H1 (cell line): ENCODE results near the gene PAXX.

Experiments
- CTCF ChIP-seq, 3 experiments: IDR thresholded peaks; 1 replicate in 2 of 3; 2 replicates in 1 of 3; pipeline versions ENCODE4 v1.5.1 to v1.6.1; 2011; ENCODE audit warnings: low read length in 3 of 3, mild to moderate bottlenecking in 3 of 3, inconsistent platforms in 2 of 3, low read depth in 1 of 3, moderate library complexity in 1 of 3; ENCODE audit not compliant: insufficient read depth in 1 of 3; ENCODE audit errors: control extremely low read depth in 1 of 3
- EZH2 ChIP-seq: fragments of 200-600 bp; sonication (generic); IDR thresholded peaks from 2 replicates; pipeline ENCODE4 v1.7.1; 2012; ENCODE audit warnings: low read depth, mild to moderate bottlenecking, moderate library complexity, low read length, inconsistent platforms; ENCODE audit not compliant: severe bottlenecking
- JUN ChIP-seq: IDR thresholded peaks from 2 replicates; pipeline ENCODE4 v1.6.1; 2011; ENCODE audit warnings: low read depth, mild to moderate bottlenecking, improper control_type of control experiment, low read length
- POLR2A ChIP-seq, 2 experiments: IDR thresholded peaks; 1 replicate in 1 of 2; 2 replicates in 1 of 2; pipeline ENCODE4 v1.6.1; 2011; ENCODE audit warnings: low read depth in 2 of 2, low read length in 2 of 2, mild to moderate bottlenecking in 2 of 2; ENCODE audit errors: control extremely low read depth in 1 of 2
- TF ChIP-seq, protein P1 (sequence below): IDR thresholded peaks from 2 replicates; pipeline ENCODE4 v1.6.1; 2011; ENCODE audit warnings: low read depth, mild to moderate bottlenecking, low read length; ENCODE audit not compliant: insufficient read depth
- TF ChIP-seq, protein P2 (sequence below): fragments of 300-600 bp; sonication (generic); IDR thresholded peaks from 2 replicates; pipeline ENCODE4 v1.7.1; 2012; ENCODE audit warnings: low read length, moderate library complexity, mild to moderate bottlenecking, inconsistent platforms; ENCODE audit not compliant: insufficient replicate concordance
- TF ChIP-seq, protein P3 (sequence below): IDR thresholded peaks from 2 replicates; pipeline ENCODE4 v1.6.1; 2012; ENCODE audit warnings: inconsistent platforms

DNA sequence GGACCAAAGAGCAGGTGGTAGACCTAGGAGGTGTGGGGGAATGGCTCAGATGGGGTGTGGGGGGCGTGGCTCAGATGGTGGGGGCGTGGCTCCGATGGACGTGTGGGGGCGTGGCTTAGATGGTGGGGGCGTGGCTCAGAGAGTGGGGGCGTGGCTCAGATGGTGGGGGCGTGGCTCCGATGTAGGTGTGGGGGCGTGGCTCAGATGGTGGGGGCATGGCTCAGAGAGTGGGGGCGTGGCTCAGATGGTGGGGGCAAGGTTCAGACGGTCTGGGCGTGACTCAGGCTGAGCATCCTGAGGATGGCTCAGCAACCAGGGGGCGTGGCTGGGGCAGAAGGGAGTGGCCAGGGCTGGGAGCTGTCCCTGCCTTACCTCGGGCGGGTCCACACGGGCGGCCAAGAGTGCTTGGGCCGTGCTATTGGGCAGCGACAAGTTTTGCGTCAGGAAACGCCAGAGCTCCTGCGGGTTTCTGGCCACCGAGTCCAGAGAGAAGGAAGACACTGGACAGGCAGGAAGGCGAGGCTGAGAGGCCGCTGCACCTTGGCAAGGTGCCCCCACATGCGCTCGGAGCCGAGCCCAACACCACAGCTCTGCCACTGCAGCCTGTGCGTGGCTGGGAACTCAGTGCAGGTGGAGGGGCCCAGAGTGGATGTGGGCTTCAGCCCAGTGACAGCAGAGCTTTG, 29.9 kb downstream of the PAXX start:
- TF ChIP-seq POLR2A (IDR thresholded peaks at IDR 0.05; ENCODE audit: control extremely low read depth in 1 of 2, low read depth in 2 of 2, low read length in 2 of 2) (no peak), EZH2 (no peak), JUN (no peak), CTCF (IDR thresholded peaks at IDR 0.05; ENCODE audit: control extremely low read depth in 1 of 3, insufficient read depth in 1 of 3, low read depth in 1 of 3, low read length in 3 of 3) (no peak)
- TF ChIP-seq, protein P1, sequence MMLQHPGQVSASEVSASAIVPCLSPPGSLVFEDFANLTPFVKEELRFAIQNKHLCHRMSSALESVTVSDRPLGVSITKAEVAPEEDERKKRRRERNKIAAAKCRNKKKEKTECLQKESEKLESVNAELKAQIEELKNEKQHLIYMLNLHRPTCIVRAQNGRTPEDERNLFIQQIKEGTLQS, result no peak
- TF ChIP-seq, protein P2, sequence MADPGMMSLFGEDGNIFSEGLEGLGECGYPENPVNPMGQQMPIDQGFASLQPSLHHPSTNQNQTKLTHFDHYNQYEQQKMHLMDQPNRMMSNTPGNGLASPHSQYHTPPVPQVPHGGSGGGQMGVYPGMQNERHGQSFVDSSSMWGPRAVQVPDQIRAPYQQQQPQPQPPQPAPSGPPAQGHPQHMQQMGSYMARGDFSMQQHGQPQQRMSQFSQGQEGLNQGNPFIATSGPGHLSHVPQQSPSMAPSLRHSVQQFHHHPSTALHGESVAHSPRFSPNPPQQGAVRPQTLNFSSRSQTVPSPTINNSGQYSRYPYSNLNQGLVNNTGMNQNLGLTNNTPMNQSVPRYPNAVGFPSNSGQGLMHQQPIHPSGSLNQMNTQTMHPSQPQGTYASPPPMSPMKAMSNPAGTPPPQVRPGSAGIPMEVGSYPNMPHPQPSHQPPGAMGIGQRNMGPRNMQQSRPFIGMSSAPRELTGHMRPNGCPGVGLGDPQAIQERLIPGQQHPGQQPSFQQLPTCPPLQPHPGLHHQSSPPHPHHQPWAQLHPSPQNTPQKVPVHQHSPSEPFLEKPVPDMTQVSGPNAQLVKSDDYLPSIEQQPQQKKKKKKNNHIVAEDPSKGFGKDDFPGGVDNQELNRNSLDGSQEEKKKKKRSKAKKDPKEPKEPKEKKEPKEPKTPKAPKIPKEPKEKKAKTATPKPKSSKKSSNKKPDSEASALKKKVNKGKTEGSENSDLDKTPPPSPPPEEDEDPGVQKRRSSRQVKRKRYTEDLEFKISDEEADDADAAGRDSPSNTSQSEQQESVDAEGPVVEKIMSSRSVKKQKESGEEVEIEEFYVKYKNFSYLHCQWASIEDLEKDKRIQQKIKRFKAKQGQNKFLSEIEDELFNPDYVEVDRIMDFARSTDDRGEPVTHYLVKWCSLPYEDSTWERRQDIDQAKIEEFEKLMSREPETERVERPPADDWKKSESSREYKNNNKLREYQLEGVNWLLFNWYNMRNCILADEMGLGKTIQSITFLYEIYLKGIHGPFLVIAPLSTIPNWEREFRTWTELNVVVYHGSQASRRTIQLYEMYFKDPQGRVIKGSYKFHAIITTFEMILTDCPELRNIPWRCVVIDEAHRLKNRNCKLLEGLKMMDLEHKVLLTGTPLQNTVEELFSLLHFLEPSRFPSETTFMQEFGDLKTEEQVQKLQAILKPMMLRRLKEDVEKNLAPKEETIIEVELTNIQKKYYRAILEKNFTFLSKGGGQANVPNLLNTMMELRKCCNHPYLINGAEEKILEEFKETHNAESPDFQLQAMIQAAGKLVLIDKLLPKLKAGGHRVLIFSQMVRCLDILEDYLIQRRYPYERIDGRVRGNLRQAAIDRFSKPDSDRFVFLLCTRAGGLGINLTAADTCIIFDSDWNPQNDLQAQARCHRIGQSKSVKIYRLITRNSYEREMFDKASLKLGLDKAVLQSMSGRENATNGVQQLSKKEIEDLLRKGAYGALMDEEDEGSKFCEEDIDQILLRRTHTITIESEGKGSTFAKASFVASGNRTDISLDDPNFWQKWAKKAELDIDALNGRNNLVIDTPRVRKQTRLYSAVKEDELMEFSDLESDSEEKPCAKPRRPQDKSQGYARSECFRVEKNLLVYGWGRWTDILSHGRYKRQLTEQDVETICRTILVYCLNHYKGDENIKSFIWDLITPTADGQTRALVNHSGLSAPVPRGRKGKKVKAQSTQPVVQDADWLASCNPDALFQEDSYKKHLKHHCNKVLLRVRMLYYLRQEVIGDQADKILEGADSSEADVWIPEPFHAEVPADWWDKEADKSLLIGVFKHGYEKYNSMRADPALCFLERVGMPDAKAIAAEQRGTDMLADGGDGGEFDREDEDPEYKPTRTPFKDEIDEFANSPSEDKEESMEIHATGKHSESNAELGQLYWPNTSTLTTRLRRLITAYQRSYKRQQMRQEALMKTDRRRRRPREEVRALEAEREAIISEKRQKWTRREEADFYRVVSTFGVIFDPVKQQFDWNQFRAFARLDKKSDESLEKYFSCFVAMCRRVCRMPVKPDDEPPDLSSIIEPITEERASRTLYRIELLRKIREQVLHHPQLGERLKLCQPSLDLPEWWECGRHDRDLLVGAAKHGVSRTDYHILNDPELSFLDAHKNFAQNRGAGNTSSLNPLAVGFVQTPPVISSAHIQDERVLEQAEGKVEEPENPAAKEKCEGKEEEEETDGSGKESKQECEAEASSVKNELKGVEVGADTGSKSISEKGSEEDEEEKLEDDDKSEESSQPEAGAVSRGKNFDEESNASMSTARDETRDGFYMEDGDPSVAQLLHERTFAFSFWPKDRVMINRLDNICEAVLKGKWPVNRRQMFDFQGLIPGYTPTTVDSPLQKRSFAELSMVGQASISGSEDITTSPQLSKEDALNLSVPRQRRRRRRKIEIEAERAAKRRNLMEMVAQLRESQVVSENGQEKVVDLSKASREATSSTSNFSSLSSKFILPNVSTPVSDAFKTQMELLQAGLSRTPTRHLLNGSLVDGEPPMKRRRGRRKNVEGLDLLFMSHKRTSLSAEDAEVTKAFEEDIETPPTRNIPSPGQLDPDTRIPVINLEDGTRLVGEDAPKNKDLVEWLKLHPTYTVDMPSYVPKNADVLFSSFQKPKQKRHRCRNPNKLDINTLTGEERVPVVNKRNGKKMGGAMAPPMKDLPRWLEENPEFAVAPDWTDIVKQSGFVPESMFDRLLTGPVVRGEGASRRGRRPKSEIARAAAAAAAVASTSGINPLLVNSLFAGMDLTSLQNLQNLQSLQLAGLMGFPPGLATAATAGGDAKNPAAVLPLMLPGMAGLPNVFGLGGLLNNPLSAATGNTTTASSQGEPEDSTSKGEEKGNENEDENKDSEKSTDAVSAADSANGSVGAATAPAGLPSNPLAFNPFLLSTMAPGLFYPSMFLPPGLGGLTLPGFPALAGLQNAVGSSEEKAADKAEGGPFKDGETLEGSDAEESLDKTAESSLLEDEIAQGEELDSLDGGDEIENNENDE, result no peak
- TF ChIP-seq, protein P3, sequence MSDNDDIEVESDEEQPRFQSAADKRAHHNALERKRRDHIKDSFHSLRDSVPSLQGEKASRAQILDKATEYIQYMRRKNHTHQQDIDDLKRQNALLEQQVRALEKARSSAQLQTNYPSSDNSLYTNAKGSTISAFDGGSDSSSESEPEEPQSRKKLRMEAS, result peak; percentile 54; the same call in 1 of the 2 replicates
